ENCODE measurements around the gene CEP83. TPM values are rescaled to one million over a fixed set of nuclear protein-coding genes. Genes with fewer than 3 reads are reported as not detected.

The CEP83 gene
- polyA plus RNA-seq, 1 of the 3 experiments (the other 2 are of a cell fraction), result 2.5 TPM

- TF ChIP-seq SMC3 (IDR thresholded peaks at IDR 0.05; ENCODE audit: low read depth, low read length), result no peak
- no peak for TF ChIP-seq RAD21 (IDR thresholded peaks at IDR 0.05; ENCODE audit: low read length)
- TF ChIP-seq TCF12 (IDR thresholded peaks at IDR 0.05), result no peak
- no peak for TF ChIP-seq FOXM1 (IDR thresholded peaks at IDR 0.05; ENCODE audit: low read depth)
These were observed 191.7 kb downstream of the CEP83 start (continued) for GRCh38 chr12:94267921-94268471.

- no peaks in the 10 kb centered on the region for H3K9me2 ChIP-seq
- no peaks in the 10 kb centered on the region for H3K36me3 ChIP-seq (replicated peaks in 1 of 2; ENCODE audit: control insufficient read depth in 1 of 2, insufficient read depth in 2 of 2, low read length in 1 of 2)
- 55% methylated on average over 3 of the region's 3 CpGs for WGBS (ENCODE audit: low lambda C conversion rate)
- H4K20me1 ChIP-seq (ENCODE audit: insufficient read depth), result no peaks in the 10 kb centered on the region
- H3K27ac ChIP-seq (ENCODE audit: low read depth in 2 of 2, low read length in 1 of 2), result peak overlapping the region in 1 of 2 experiments; percentile 47; a peak in 1 of 4 replicates
- H3K79me2 ChIP-seq (ENCODE audit: insufficient read depth), result no peaks in the 10 kb centered on the region
- H3K27me3 ChIP-seq (ENCODE audit: insufficient read depth), result no peaks in the 10 kb centered on the region
- peaks cover 10 to 31% of the 10 kb centered on the region in 2 experiments; a peak in 3 of 4 replicates for H3K4me1 ChIP-seq (ENCODE audit: control insufficient read depth in 1 of 2, insufficient read depth in 2 of 2, low read depth in 1 of 2, low read length in 1 of 2)
- 0 out of 2 replicates have a peak overlapping the region, but pooled peaks have one; percentile 46 for H2AFZ ChIP-seq (ENCODE audit: low read depth)
- no peaks in the 10 kb centered on the region for H3F3A ChIP-seq (replicated peaks; ENCODE audit: insufficient read depth)
- no peak overlapping the region for H3K4me2 ChIP-seq
- no peak overlapping the region for H3K4me3 ChIP-seq (ENCODE audit: low read depth in 2 of 2, low read length in 1 of 2)
- CTCF ChIA-PET, result no interaction called here
- no peak overlapping the region for H3K9ac ChIP-seq
- no peak for DNase-seq
- no peaks in the 10 kb centered on the region for H3K9me3 ChIP-seq
- POLR2A ChIA-PET, result no interaction called here
- no peak for TF ChIP-seq RXRA (IDR thresholded peaks at IDR 0.05; ENCODE audit: borderline replicate concordance, low read depth)
- no peak for TF ChIP-seq SMC3 (IDR thresholded peaks at IDR 0.05; ENCODE audit: low read depth, low read length)
- TF ChIP-seq NFIC (IDR thresholded peaks at IDR 0.05; ENCODE audit: borderline replicate concordance), result no peak
- no peak for TF ChIP-seq TCF12 (IDR thresholded peaks at IDR 0.05)
- no peak for TF ChIP-seq MEF2A (IDR thresholded peaks at IDR 0.05; ENCODE audit: borderline replicate concordance, low read depth)
- TF ChIP-seq NRF1 (IDR thresholded peaks at IDR 0.05; ENCODE audit: low read depth, low read length), result no peak
- TF ChIP-seq JUND (IDR thresholded peaks at IDR 0.05), result no peak
- no peak for TF ChIP-seq FOXJ3 (CRISPR knock-in tag; IDR thresholded peaks at IDR 0.05)
- TF ChIP-seq SIN3A (IDR thresholded peaks at IDR 0.05; ENCODE audit: borderline replicate concordance, low read depth, low read length), result no peak
- TF ChIP-seq USF2 (IDR thresholded peaks at IDR 0.05; ENCODE audit: borderline replicate concordance, low read depth, low read length), result no peak
- TF ChIP-seq MXI1 (IDR thresholded peaks at IDR 0.05; ENCODE audit: low read depth, low read length), result no peak
- no peak for TF ChIP-seq IRF3 (IDR thresholded peaks at IDR 0.05; ENCODE audit: low read depth, low read length)
- TF ChIP-seq RCOR1 (IDR thresholded peaks at IDR 0.05; ENCODE audit: low read length), result no peak
- no peak for TF ChIP-seq PBX3 (IDR thresholded peaks at IDR 0.05)
- TF ChIP-seq USF1 (IDR thresholded peaks at IDR 0.05; ENCODE audit: borderline replicate concordance, low read depth), result no peak
- TF ChIP-seq RFX5 (IDR thresholded peaks at IDR 0.05; ENCODE audit: low read length), result no peak
- TF ChIP-seq EZH2phosphoT487 (IDR thresholded peaks at IDR 0.05; ENCODE audit: borderline replicate concordance, low read depth), result no peak
- TF ChIP-seq REST (IDR thresholded peaks at IDR 0.05; ENCODE audit: low read depth, low read length), result no peak
- no peak for TF ChIP-seq FOXM1 (IDR thresholded peaks at IDR 0.05; ENCODE audit: low read depth)
These were observed 192.2 kb downstream of the CEP83 start for GRCh38 chr12:94267537-94267872.

Data from SK-N-SH (cell line).